ENCODE results near the gene IKZF1. TPM values are rescaled to one million over a fixed set of nuclear protein-coding genes. Genes with fewer than 3 reads are reported as not detected.

The IKZF1 gene
- total and polyA plus RNA-seq, 2 of the 4 experiments (the other 2 are of a cell fraction): not detected

GRCh38 chr7:50305583-50306493, 1.3 kb downstream of the IKZF1 start:
- H4K91ac ChIP-seq (ENCODE audit: insufficient read depth, low read depth, low read length): no peak overlapping the region
- no TSS peak for BruUV-seq (replicated peaks)
- H2BK15ac ChIP-seq (ENCODE audit: low read depth, low read length): no peak overlapping the region
- H3K27ac ChIP-seq (ENCODE audit: insufficient read depth, low read length): no peak overlapping the region
- no peak for TF ChIP-seq CTCF (conservative IDR thresholded peaks at IDR 0.05; ENCODE audit: low read depth, low read length)
- no peak for TF ChIP-seq SMC3 (IDR thresholded peaks at IDR 0.05; ENCODE audit: low read depth, low read length)
- TF ChIP-seq CHD1 (IDR thresholded peaks at IDR 0.05; ENCODE audit: low read depth, low read length): no peak
- TF ChIP-seq POLR2A (IDR thresholded peaks at IDR 0.05; ENCODE audit: low read depth, low read length): no peak
- TF ChIP-seq RAD21 (IDR thresholded peaks at IDR 0.05; ENCODE audit: low read length): no peak
- TF ChIP-seq NFE2L2 (IDR thresholded peaks at IDR 0.05; ENCODE audit: low read depth, low read length): no peak
- TF ChIP-seq CEBPB (IDR thresholded peaks at IDR 0.05; ENCODE audit: low read depth, low read length): no peak
- H4K20me1 ChIP-seq (ENCODE audit: insufficient read depth, low read length): no peaks in the 10 kb centered on the region
- CTCF ChIA-PET: no interaction called here
- no peaks in the 10 kb centered on the region for H3K4me1 ChIP-seq (ENCODE audit: control insufficient read depth, insufficient read depth, low read length)
- no peak overlapping the region for H3K9ac ChIP-seq (ENCODE audit: low read depth, low read length)
- no peak overlapping the region for H3K4me3 ChIP-seq (ENCODE audit: insufficient read depth, low read depth, low read length)
- DNase-seq (no peak), ATAC-seq (ENCODE audit: low read depth) (no peak)
- H3K27me3 ChIP-seq (ENCODE audit: control insufficient read depth, insufficient read depth, low read length): peaks cover 26% of the 10 kb centered on the region
- H3K14ac ChIP-seq (replicated peaks; ENCODE audit: low read depth, low read length): no peak overlapping the region
- no peaks in the 10 kb centered on the region for H3K9me1 ChIP-seq (ENCODE audit: insufficient read depth, low read length)
- no peaks in the 10 kb centered on the region for H3K79me1 ChIP-seq (ENCODE audit: low read depth in 1 of 2, low read length in 2 of 2)
- no peak overlapping the region for H2BK120ac ChIP-seq (ENCODE audit: low read depth, low read length)
- H3K18ac ChIP-seq (ENCODE audit: low read depth, low read length): no peak overlapping the region
- no peaks in the 10 kb centered on the region for H3K9me3 ChIP-seq (ENCODE audit: control insufficient read depth, insufficient read depth, low read length)
- no peak overlapping the region for H3K4ac ChIP-seq (ENCODE audit: low read depth, low read length)
- H2BK20ac ChIP-seq (ENCODE audit: low read depth, low read length): no peak overlapping the region
- no peak overlapping the region for H2AK9ac ChIP-seq (replicated peaks; ENCODE audit: low read depth, low read length, poor library complexity)
- no peak overlapping the region for H3K23ac ChIP-seq (ENCODE audit: low read depth, low read length)
- no peak overlapping the region for H2BK5ac ChIP-seq (ENCODE audit: low read depth, low read length, poor library complexity, severe bottlenecking)
- in situ Hi-C loops (cut with MboI; ENCODE audit: low sequenced_read_pairs) (no loop called here), intact Hi-C loops (cut with micrococcal nuclease) (no loop called here), dilution Hi-C loops (cut with HindIII; ENCODE audit: low sequenced_read_pairs, unreplicated experiment) (no loop called here)
- no peak overlapping the region for H2AK5ac ChIP-seq (ENCODE audit: low read depth, low read length)
- no peaks in the 10 kb centered on the region for H3K36me3 ChIP-seq (ENCODE audit: control insufficient read depth, insufficient read depth, low read length)
- no peak overlapping the region for H2AFZ ChIP-seq (replicated peaks; ENCODE audit: low read length, poor library complexity)
- no peak overlapping the region for H4K5ac ChIP-seq (ENCODE audit: low read depth, low read length)
- H3K4me2 ChIP-seq (ENCODE audit: low read depth, low read length): no peak overlapping the region
- POLR2A ChIA-PET (ENCODE audit: unreplicated experiment): no interaction called here
- no peak overlapping the region for H3K56ac ChIP-seq (ENCODE audit: extremely low read depth, insufficient read depth, low read length)
- no CpG with 5 or more reads among the region's 11 CpGs for WGBS, 2 experiments (ENCODE audit: extremely low coverage in 2 of 2, insufficient read length in 1 of 2)
- no peak overlapping the region for H4K8ac ChIP-seq (ENCODE audit: low read depth in 2 of 2, low read length in 2 of 2)
